ENCODE measurements around the gene ARPP21. TPM values are rescaled to one million over a fixed set of nuclear protein-coding genes. Genes with fewer than 3 reads are reported as not detected.

ARPP21 gene
- total and polyA plus RNA-seq, 2 donors (not counting 3 experiments of a cell fraction or from before 2014, with no cell fraction given): not detected

DNA sequence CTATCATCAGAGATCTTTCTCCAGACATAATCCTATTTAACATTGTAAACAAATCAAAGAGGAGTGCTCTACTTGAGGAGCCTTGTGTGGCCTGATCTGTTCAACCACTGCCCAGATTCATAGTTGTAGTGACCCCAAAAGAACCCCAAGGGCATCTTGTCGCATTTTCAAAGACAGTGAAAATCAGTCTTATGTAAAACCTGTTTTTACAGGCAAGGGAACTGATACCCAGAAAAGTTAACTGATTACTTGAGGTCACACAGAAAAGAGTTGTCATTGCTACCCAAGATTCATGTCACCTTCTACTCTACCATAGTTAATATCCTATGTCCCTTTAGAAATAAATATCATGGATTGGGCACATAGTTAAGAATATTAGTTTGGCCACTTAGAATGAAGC lies 40.5 kb upstream of the ARPP21 start:
- FAIRE-seq: no peak

More for the DNA sequence above, 40.5 kb upstream of the ARPP21 start:
- H3K4me1 ChIP-seq (ENCODE audit: control insufficient read depth, extremely low read depth, insufficient read depth, low read length): no peaks in the 10 kb centered on the region
- TF ChIP-seq GATA2 (IDR thresholded peaks at IDR 0.05; ENCODE audit: insufficient read depth, insufficient read length, low read depth, low read length): no peak
- no peak for TF ChIP-seq MAX (IDR thresholded peaks at IDR 0.05; ENCODE audit: insufficient read depth, insufficient read length)
- TF ChIP-seq POLR2AphosphoS5 (IDR thresholded peaks at IDR 0.05; ENCODE audit: insufficient read depth, low read depth, low read length): no peak
- TF ChIP-seq POLR2A (IDR thresholded peaks at IDR 0.05; ENCODE audit: low read depth, low read length): no peak
- no peak for TF ChIP-seq CTCF (IDR thresholded peaks at IDR 0.05; ENCODE audit: extremely low read depth in 1 of 2, insufficient read depth in 1 of 2, low read depth in 1 of 2, low read length in 2 of 2)
- no peak for TF ChIP-seq JUN (IDR thresholded peaks at IDR 0.05; ENCODE audit: borderline replicate concordance, insufficient read depth, insufficient read length, low read depth)
- no peak for TF ChIP-seq FOS (IDR thresholded peaks at IDR 0.05; ENCODE audit: borderline replicate concordance, insufficient read depth, low read length)
- TF ChIP-seq EZH2 (IDR thresholded peaks at IDR 0.05; ENCODE audit: borderline replicate concordance, low read depth, low read length, severe bottlenecking): no peak
- TF ChIP-seq MYC (IDR thresholded peaks at IDR 0.05; ENCODE audit: low read depth, low read length): no peak
- dilution Hi-C loops (cut with MboI; ENCODE audit: extremely low pct_ligation_motif_present, low sequenced_read_pairs): no loop called here
- H4K20me1 ChIP-seq (replicated peaks; ENCODE audit: control insufficient read depth, extremely low read depth, insufficient read depth, low read length): no peaks in the 10 kb centered on the region
- ChIA-PET CTCF (interaction anchor here (0.6 to 1.3 kb wide), 2 partner anchors 23 to 310 kb away, joined by 3 to 4 read pairs; no protein-coding TSS in a partner anchor), POLR2A (no interaction called here)
- H3K9me3 ChIP-seq (replicated peaks; ENCODE audit: control insufficient read depth, insufficient read depth, low read length): no peaks in the 10 kb centered on the region
- no peak overlapping the region for H3K4me3 ChIP-seq (replicated peaks in 1 of 3; ENCODE audit: insufficient read depth in 1 of 3, low read depth in 1 of 3, low read length in 3 of 3)
- H3K27me3 ChIP-seq (ENCODE audit: control insufficient read depth in 2 of 2, insufficient read depth in 2 of 2, low read length in 2 of 2): no peaks in the 10 kb centered on the region
- no peak overlapping the region for H3K9ac ChIP-seq (replicated peaks; ENCODE audit: extremely low read depth, insufficient read depth, low read length)
- no peak for DNase-seq (ENCODE audit: low read depth, low spot score)
- H3K36me3 ChIP-seq (ENCODE audit: control insufficient read depth in 2 of 2, extremely low read depth in 1 of 2, insufficient read depth in 2 of 2, low read length in 2 of 2): no peaks in the 10 kb centered on the region
- H2AFZ ChIP-seq (ENCODE audit: low read depth, low read length): no peak overlapping the region
- no TSS peak for BruUV-seq (replicated peaks)
- no peak overlapping the region for H3K4me2 ChIP-seq (ENCODE audit: insufficient read depth, low read length)
- no peaks in the 10 kb centered on the region for H3K79me2 ChIP-seq (ENCODE audit: control insufficient read depth, insufficient read depth, low read length)
- no peaks in the 10 kb centered on the region for H3K9me1 ChIP-seq (replicated peaks; ENCODE audit: control insufficient read depth, extremely low read depth, insufficient read depth, low read length)
- H3K27ac ChIP-seq (ENCODE audit: insufficient read depth, low read depth, low read length): no peak overlapping the region
- intact Hi-C loops (cut with micrococcal nuclease): no loop called here

Measured in endothelial cell of umbilical vein (primary cell).